IMR-90 (cell line): ENCODE results near the gene APIP. TPM values are rescaled to one million over a fixed set of nuclear protein-coding genes. Genes with fewer than 3 reads are reported as not detected.
A peak's percentile ranks its signal among the peaks of the same experiment; 100 is the strongest.

Experiments
- ATAC-seq: fragments of 200-7000 bp; cut with Tn5 transposase; 2 replicates; pipeline ENCODE4 v1.9.1; 2020; ENCODE audit warnings: low read depth, mild to moderate bottlenecking, moderate library complexity
- Bru-seq: library from RNA; stranded (reverse); fragments of 400-500 nt; gene quantifications from one replicate; lab custom pipeline; 2021; lab: Mats Ljungman, UMichigan
- BruChase-seq, 2 experiments: library from RNA; stranded (reverse); fragments of 400-500 nt; gene quantifications; one replicate each; lab custom pipeline; 2021; lab: Mats Ljungman, UMichigan
- BruUV-seq: library from RNA; stranded (reverse); fragments of 400-500 nt; replicated peaks from 2 replicates; lab custom pipeline; 2021; lab: Mats Ljungman, UMichigan
- CTCF ChIA-PET: fragments of 300-600 bp; formaldehyde crosslinking; extraction: SDS; loops from one replicate; lab custom pipeline; 2021; ENCODE audit warnings: antibody characterized with exemption; lab: Yijun Ruan, JAX
- POLR2A ChIA-PET: fragments of 300-600 bp; sonication (Branson Sonifier 250); formaldehyde crosslinking; loops from one replicate; lab custom pipeline; 2022; ENCODE audit warnings: antibody characterized with exemption; ENCODE audit not compliant: unreplicated experiment; lab: Charles Lee
- DNase-seq: peaks from one replicate; pipeline ENCODE4 v3.0.0; 2013
- H2AFZ ChIP-seq: replicated peaks from 2 replicates; pipeline ENCODE3; 2013; ENCODE audit warnings: low read length, mild to moderate bottlenecking; ENCODE audit not compliant: poor library complexity
- H2AK5ac ChIP-seq: 2 replicates; pipeline ENCODE4 v1.6.1; 2013; ENCODE audit warnings: low read depth, low read length, inconsistent platforms
- H2AK9ac ChIP-seq: replicated peaks from 2 replicates; pipeline ENCODE3; 2013; ENCODE audit warnings: mild to moderate bottlenecking, low read depth, low read length, moderate library complexity; ENCODE audit not compliant: poor library complexity
- H2BK120ac ChIP-seq: 2 replicates; pipeline ENCODE4 v1.6.1; 2013; ENCODE audit warnings: low read depth, low read length, inconsistent platforms
- H2BK15ac ChIP-seq: 3 replicates; pipeline ENCODE4 v1.6.1; 2013; ENCODE audit warnings: low read depth, low read length, inconsistent platforms
- H2BK20ac ChIP-seq: 2 replicates; pipeline ENCODE4 v1.6.1; 2013; ENCODE audit warnings: low read depth, mild to moderate bottlenecking, inconsistent platforms, low read length, moderate library complexity
- H2BK5ac ChIP-seq: 2 replicates; pipeline ENCODE4 v1.6.1; 2013; ENCODE audit warnings: mild to moderate bottlenecking, low read depth, low read length, inconsistent platforms; ENCODE audit not compliant: poor library complexity, severe bottlenecking
- H3K14ac ChIP-seq: replicated peaks from 2 replicates; pipeline ENCODE4 v1.6.1; 2013; ENCODE audit warnings: low read depth, low read length, inconsistent platforms
- H3K18ac ChIP-seq: 2 replicates; pipeline ENCODE4 v1.6.1; 2013; ENCODE audit warnings: low read depth, low read length, control low read depth
- H3K23ac ChIP-seq: 2 replicates; pipeline ENCODE4 v1.6.1; 2013; ENCODE audit warnings: low read depth, low read length, inconsistent platforms
- H3K27ac ChIP-seq: 2 replicates; pipeline ENCODE4 v1.5.1; 2013; ENCODE audit warnings: mild to moderate bottlenecking, control low read depth, low read length; ENCODE audit not compliant: insufficient read depth
- H3K27me3 ChIP-seq: 2 replicates; pipeline ENCODE4 v1.6.1; 2013; ENCODE audit warnings: low read length; ENCODE audit not compliant: control insufficient read depth, insufficient read depth
- H3K36me3 ChIP-seq: 2 replicates; pipeline ENCODE4 v1.6.1; 2013; ENCODE audit warnings: low read length, mixed read lengths; ENCODE audit not compliant: control insufficient read depth, insufficient read depth
- H3K4ac ChIP-seq: 2 replicates; pipeline ENCODE4 v1.6.1; 2013; ENCODE audit warnings: low read depth, low read length, inconsistent platforms
- H3K4me1 ChIP-seq: 2 replicates; pipeline ENCODE4 v1.6.1; 2013; ENCODE audit warnings: low read length, mixed read lengths; ENCODE audit not compliant: control insufficient read depth, insufficient read depth
- H3K4me2 ChIP-seq: 2 replicates; pipeline ENCODE4 v1.6.1; 2013; ENCODE audit warnings: low read depth, mild to moderate bottlenecking, control low read depth, low read length, moderate library complexity
- H3K4me3 ChIP-seq: 2 replicates; pipeline ENCODE4 v1.5.1; 2013; ENCODE audit warnings: low read depth, mild to moderate bottlenecking, control low read depth, low read length, moderate library complexity; ENCODE audit not compliant: insufficient read depth
- H3K56ac ChIP-seq: 2 replicates; pipeline ENCODE4 v1.6.1; 2013; ENCODE audit warnings: low read length, inconsistent platforms; ENCODE audit not compliant: insufficient read depth; ENCODE audit errors: extremely low read depth
- H3K79me1 ChIP-seq, 2 experiments: 2 replicates each; pipeline ENCODE4 v1.6.1; 2013; ENCODE audit warnings: low read length in 2 of 2, inconsistent platforms in 1 of 2, low read depth in 1 of 2
- H3K9ac ChIP-seq: 2 replicates; pipeline ENCODE4 v1.6.1; 2013; ENCODE audit warnings: low read depth, low read length, control low read depth
- H3K9me1 ChIP-seq: 2 replicates; pipeline ENCODE4 v1.6.1; 2013; ENCODE audit warnings: low read length, inconsistent platforms; ENCODE audit not compliant: insufficient read depth
- H3K9me3 ChIP-seq: 2 replicates; pipeline ENCODE4 v1.6.1; 2013; ENCODE audit warnings: low read length; ENCODE audit not compliant: control insufficient read depth, insufficient read depth
- H4K20me1 ChIP-seq: 2 replicates; pipeline ENCODE4 v1.6.1; 2013; ENCODE audit warnings: low read length, inconsistent platforms; ENCODE audit not compliant: insufficient read depth
- H4K5ac ChIP-seq: 2 replicates; pipeline ENCODE4 v1.6.1; 2013; ENCODE audit warnings: mild to moderate bottlenecking, low read depth, low read length, control low read depth
- H4K8ac ChIP-seq, 2 experiments: 2 replicates each; pipeline ENCODE4 v1.6.1; 2013; ENCODE audit warnings: low read depth in 2 of 2, low read length in 2 of 2, control low read depth in 1 of 2, inconsistent platforms in 1 of 2
- H4K91ac ChIP-seq: 2 replicates; pipeline ENCODE4 v1.6.1; 2013; ENCODE audit warnings: low read depth, low read length, inconsistent platforms; ENCODE audit not compliant: insufficient read depth
- BHLHE40 ChIP-seq: fragments of 150-350 bp; IDR thresholded peaks from 2 replicates; pipeline ENCODE4 v1.6.1; 2016; ENCODE audit warnings: mild to moderate bottlenecking, low read depth, low read length
- CEBPB ChIP-seq: IDR thresholded peaks from 2 replicates; pipeline ENCODE4 v1.6.1; 2012; ENCODE audit warnings: low read depth, low read length, improper control_type of control experiment
- CHD1 ChIP-seq: IDR thresholded peaks from 2 replicates; pipeline ENCODE4 v1.6.1; 2012; ENCODE audit warnings: low read depth, low read length, improper control_type of control experiment
- FOS ChIP-seq: fragments of 150-350 bp; IDR thresholded peaks from 2 replicates; pipeline ENCODE4 v1.6.1; 2016; ENCODE audit warnings: low read depth, low read length
- MAFK ChIP-seq: IDR thresholded peaks from 2 replicates; pipeline ENCODE4 v1.6.1; 2012; ENCODE audit warnings: low read depth, low read length, improper control_type of control experiment
- MAZ ChIP-seq: IDR thresholded peaks from 2 replicates; pipeline ENCODE4 v1.6.1; 2012; ENCODE audit warnings: low read depth, mild to moderate bottlenecking, low read length, improper control_type of control experiment, moderate library complexity, borderline replicate concordance
- MXI1 ChIP-seq: IDR thresholded peaks from 2 replicates; pipeline ENCODE4 v1.6.1; 2012; ENCODE audit warnings: low read depth, mild to moderate bottlenecking, low read length, moderate library complexity, borderline replicate concordance
- NFE2L2 ChIP-seq: fragments of 150-350 bp; IDR thresholded peaks from 2 replicates; pipeline ENCODE4 v1.6.1; 2016; ENCODE audit warnings: low read depth, mild to moderate bottlenecking, low read length
- RCOR1 ChIP-seq: IDR thresholded peaks from 2 replicates; pipeline ENCODE4 v1.6.1; 2012; ENCODE audit warnings: mild to moderate bottlenecking, low read length, improper control_type of control experiment; ENCODE audit not compliant: insufficient replicate concordance
- SMC3 ChIP-seq: fragments of 150-350 bp; IDR thresholded peaks from 2 replicates; pipeline ENCODE4 v1.6.1; 2016; ENCODE audit warnings: low read depth, mild to moderate bottlenecking, antibody characterized with exemption, low read length, moderate library complexity
- WGBS, 2 experiments: methylation state at CpG; one replicate each; pipeline versions ENCODE4 v1.1.5 to v1.1.7; 2013; ENCODE audit warnings: missing lambda C conversion rate in 2 of 2; ENCODE audit not compliant: insufficient read length in 1 of 2; ENCODE audit errors: extremely low coverage in 2 of 2; 5-methylcytosine and 5-hydroxymethylcytosine counted together
- dilution Hi-C: fragments of 300-500 bp; cut with HindIII; formaldehyde crosslinking; loops from one replicate; pipeline ENCODE4 v1.14.3; 2018; ENCODE audit warnings: low sequenced_read_pairs; ENCODE audit not compliant: unreplicated experiment
- in situ Hi-C: fragments of 300-500 bp; cut with MboI; formaldehyde crosslinking; loops from 3 replicates; pipeline ENCODE4 v1.14.3; 2019; ENCODE audit warnings: low sequenced_read_pairs, inconsistent platforms, mixed read lengths
- intact Hi-C: fragments of 100-400 bp; cut with micrococcal nuclease; formaldehyde crosslinking; loops from 2 replicates; pipeline ENCODE4 v1.10.0; 2022
- long read RNA-seq: library from polyadenylated mRNA; unstranded; transcript quantifications from one replicate; pipeline ENCODE4 v2.0.0, GENCODE V29; 2021; ENCODE audit not compliant: unreplicated experiment
- polyA plus RNA-seq, 3 experiments: library from polyadenylated mRNA; depleted of rRNA; stranded (reverse); fragments of >200 nt; gene quantifications; 2 replicates each; pipeline ENCODE4 v1.2.3, GENCODE V29; 2012; ENCODE audit warnings: low replicate concordance in 1 of 3
- total RNA-seq: library from RNA; depleted of rRNA; stranded (reverse); fragments of >200 nt; gene quantifications from 2 replicates; pipeline ENCODE4 v1.2.3, GENCODE V29; 2012; rRNA removed
- TF ChIP-seq, protein P1 (sequence below): fragments of 150-350 bp; IDR thresholded peaks from 2 replicates; pipeline ENCODE4 v1.6.1; 2017; ENCODE audit warnings: mild to moderate bottlenecking, antibody characterized with exemption, low read length, low read depth
- TF ChIP-seq, protein P2 (sequence below): fragments of 150-350 bp; IDR thresholded peaks from 2 replicates; pipeline ENCODE4 v1.6.1; 2016; ENCODE audit warnings: low read depth, mild to moderate bottlenecking, low read length, moderate library complexity, borderline replicate concordance

APIP gene, protein sequence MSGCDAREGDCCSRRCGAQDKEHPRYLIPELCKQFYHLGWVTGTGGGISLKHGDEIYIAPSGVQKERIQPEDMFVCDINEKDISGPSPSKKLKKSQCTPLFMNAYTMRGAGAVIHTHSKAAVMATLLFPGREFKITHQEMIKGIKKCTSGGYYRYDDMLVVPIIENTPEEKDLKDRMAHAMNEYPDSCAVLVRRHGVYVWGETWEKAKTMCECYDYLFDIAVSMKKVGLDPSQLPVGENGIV
- total RNA-seq, result 9.9 and 23.1 TPM in 2 replicates
- 13.9 and 16.6 TPM in 2 replicates for polyA plus RNA-seq (2012; rRNA removed)
- 3.9 and 4.0 TPM in 2 replicates for polyA plus RNA-seq (2012; cell fraction: cytosol; rRNA removed)
- polyA plus RNA-seq (2012; cell fraction: nucleus; rRNA removed; ENCODE audit: low replicate concordance), result 1.5 and 13.2 TPM in 2 replicates
- percentile 81 among the genes with signal in this experiment for Bru-seq, nascent RNA
- BruChase-seq, experiment 1, labeled RNA remaining after a 6-hour chase, result percentile 85 among the genes with signal in this experiment
- percentile 95 among the genes with signal in this experiment for BruChase-seq, experiment 2, labeled RNA remaining after a 2-hour chase
- long read RNA-seq, transcript APIP-201 (7 exons, 1,366 nt), result major isoform, 22 of 32 reads
- long read RNA-seq, transcript APIP-202 (6 exons, 1,042 nt), result minor isoform, 5 of 32 reads
- long read RNA-seq, partial matches to known transcripts, result 4 of 32 reads
- long read RNA-seq, other reads (novel, unspliced or antisense), result 1 of 32 reads

DNA sequence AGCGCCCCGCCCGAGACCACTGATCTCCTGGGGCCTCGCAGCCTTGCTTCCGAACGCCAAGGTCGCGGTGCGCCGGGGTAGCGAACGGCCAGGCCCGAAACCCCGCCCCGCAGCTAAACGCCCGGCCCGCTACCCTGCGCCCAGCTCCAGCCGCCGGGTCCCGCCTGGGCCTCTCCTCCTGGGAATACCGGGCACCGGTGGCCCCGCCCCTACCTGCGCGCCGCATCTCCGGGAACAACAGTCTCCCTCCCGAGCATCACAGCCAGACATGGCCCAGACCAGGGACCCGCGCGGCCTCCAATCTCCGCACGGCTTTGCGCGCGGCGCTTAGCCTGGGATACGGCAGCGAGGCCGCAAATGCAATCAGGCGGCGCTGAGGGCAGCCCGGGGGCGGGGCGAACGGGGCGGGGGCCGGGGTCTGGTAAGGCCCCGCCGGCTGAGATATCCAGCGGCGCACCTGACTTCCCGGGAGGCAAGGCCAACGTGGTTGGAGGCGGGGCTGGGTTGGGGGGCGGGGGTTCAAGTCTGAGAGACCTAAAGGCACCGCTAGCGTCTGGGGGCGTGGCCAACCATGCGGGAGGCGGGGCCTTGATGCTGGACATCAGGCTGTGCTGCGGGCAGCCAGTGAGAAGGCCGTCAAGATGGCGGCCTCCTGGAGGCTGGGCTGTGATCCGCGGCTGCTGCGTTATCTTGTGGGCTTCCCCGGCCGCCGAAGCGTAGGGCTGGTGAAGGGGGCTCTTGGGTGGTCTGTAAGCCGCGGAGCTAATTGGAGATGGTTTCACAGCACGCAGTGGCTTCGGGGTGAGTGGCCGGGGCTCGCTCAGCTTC is at the start of gene APIP, which contains the start of gene PDHX:
TSS of gene APIP (minus strand) at position 365 of the 828 bp plus-strand sequence. CDS start at position 270, 95 bp downstream.
TSS of gene PDHX (plus strand) at position 604 of the 828 bp plus-strand sequence. CDS start at position 642, 38 bp downstream.
- intact Hi-C loops, result no loop called here
- Histone ChIP-seq H2BK5ac (peak within 1 kb of the TSS; percentile 90), H3K9me1 (no peaks in the 10 kb centered on the region; the same call in 1 of the 2 replicates), H2BK20ac (no peak within 1 kb of the TSS; the same call in 1 of the 2 replicates), H3K14ac (peak within 1 kb of the TSS; percentile 99), H3K9me3 (no peaks in the 10 kb centered on the region), H3K9ac (peak within 1 kb of the TSS; percentile 95), H3K18ac (peak within 1 kb of the TSS; percentile 85), H4K91ac (peak within 1 kb of the TSS; percentile 91), H4K8ac (peak within 1 kb of the TSS; percentile 66 to 96), H2AK9ac (peak within 1 kb of the TSS; percentile 97), H3K36me3 (no peaks in the 10 kb centered on the region), H2AFZ (peak within 1 kb of the TSS; percentile 99), H4K20me1 (no peaks in the 10 kb centered on the region), H3K4me1 (peaks cover 7% of the 10 kb centered on the region; the same call in 1 of the 2 replicates), H3K79me1 (peaks cover 23 to 77% of the 10 kb centered on the region in 2 experiments), H3K4me3 (peak within 1 kb of the TSS; percentile 94), H2BK15ac (peak within 1 kb of the TSS; percentile 29; the same call in 2 of the 3 replicates), H3K4me2 (peak within 1 kb of the TSS; percentile 92), H3K27me3 (no peaks in the 10 kb centered on the region), H3K56ac (peak within 1 kb of the TSS; percentile 90), H2BK120ac (peak within 1 kb of the TSS; percentile 94), H4K5ac (peak within 1 kb of the TSS; percentile 93), H3K23ac (peak within 1 kb of the TSS; percentile 87), H3K4ac (peak within 1 kb of the TSS; percentile 97), H3K27ac (peak within 1 kb of the TSS; percentile 94), H2AK5ac (peak within 1 kb of the TSS; percentile 87)
- WGBS, 2 experiments, result 0% methylated on average over 17 of the region's 79 CpGs; no CpG with 5 or more reads in 1 of the 2 experiments
- POLR2A ChIA-PET, result interaction anchor here (0.5 to 1.3 kb wide), 4 partner anchors 11 to 562 kb away, joined by 3 to 4 read pairs (median 3); no protein-coding TSS in a partner anchor
- DNase-seq (peak; percentile 99), ATAC-seq (peak; percentile 93)
- in situ Hi-C loops, result no loop called here
- dilution Hi-C loops, result no loop called here
- no TSS peak for BruUV-seq
- CTCF ChIA-PET, result no interaction called here
- TF ChIP-seq FOS (no peak), RCOR1 (no peak), MXI1 (peak; percentile 74; the same call in 1 of the 2 replicates), NFE2L2 (no peak), MAZ (peak; percentile 87; the same call in 1 of the 2 replicates), CHD1 (no peak), MAFK (no peak), BHLHE40 (no peak; the same call in 1 of the 2 replicates), CEBPB (no peak), SMC3 (no peak)
- TF ChIP-seq, protein P1, sequence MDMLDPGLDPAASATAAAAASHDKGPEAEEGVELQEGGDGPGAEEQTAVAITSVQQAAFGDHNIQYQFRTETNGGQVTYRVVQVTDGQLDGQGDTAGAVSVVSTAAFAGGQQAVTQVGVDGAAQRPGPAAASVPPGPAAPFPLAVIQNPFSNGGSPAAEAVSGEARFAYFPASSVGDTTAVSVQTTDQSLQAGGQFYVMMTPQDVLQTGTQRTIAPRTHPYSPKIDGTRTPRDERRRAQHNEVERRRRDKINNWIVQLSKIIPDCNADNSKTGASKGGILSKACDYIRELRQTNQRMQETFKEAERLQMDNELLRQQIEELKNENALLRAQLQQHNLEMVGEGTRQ, result peak; percentile 43
- TF ChIP-seq, protein P2, sequence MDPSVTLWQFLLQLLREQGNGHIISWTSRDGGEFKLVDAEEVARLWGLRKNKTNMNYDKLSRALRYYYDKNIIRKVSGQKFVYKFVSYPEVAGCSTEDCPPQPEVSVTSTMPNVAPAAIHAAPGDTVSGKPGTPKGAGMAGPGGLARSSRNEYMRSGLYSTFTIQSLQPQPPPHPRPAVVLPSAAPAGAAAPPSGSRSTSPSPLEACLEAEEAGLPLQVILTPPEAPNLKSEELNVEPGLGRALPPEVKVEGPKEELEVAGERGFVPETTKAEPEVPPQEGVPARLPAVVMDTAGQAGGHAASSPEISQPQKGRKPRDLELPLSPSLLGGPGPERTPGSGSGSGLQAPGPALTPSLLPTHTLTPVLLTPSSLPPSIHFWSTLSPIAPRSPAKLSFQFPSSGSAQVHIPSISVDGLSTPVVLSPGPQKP, result no peak
